Prostate gland (tissue), 2 donors: Measurements from ENCODE around the gene MRPL10. TPM values are rescaled to one million over a fixed set of nuclear protein-coding genes. Genes with fewer than 3 reads are reported as not detected.

ENCODE experiments used
- DNase-seq: peaks from one replicate; pipeline ENCODE4 v3.0.0-alpha.2; 2019; ENCODE audit warnings: low spot score
- H3K27ac ChIP-seq, 2 donors: fragments of 200-600 bp; sonication (generic); 2 replicates each; pipeline ENCODE4 v1.5.1; 2017 to 2019
- H3K27me3 ChIP-seq: fragments of 200-600 bp; sonication (generic); replicated peaks from 2 replicates; pipeline ENCODE4 v1.5.1; 2019; ENCODE audit not compliant: insufficient read depth
- H3K36me3 ChIP-seq, 2 donors: fragments of 200-600 bp; sonication (generic); 1 replicate in 1 of 2; 2 replicates in 1 of 2; pipeline versions ENCODE4 v1.5.1 to v1.8.1; 2017 to 2019
- H3K4me1 ChIP-seq: fragments of 200-600 bp; sonication (generic); replicated peaks from 2 replicates; pipeline ENCODE4 v1.5.1; 2019
- H3K4me3 ChIP-seq, 2 donors: fragments of 200-600 bp; sonication (generic); 2 replicates each; pipeline ENCODE4 v1.5.1; 2017 to 2019
- H3K9me3 ChIP-seq: fragments of 200-600 bp; sonication (generic); 2 replicates; pipeline ENCODE4 v1.5.1; 2017
- CTCF ChIP-seq, 4 experiments: fragments of 200-600 bp in 2 of 4; fragments of 450-650 bp in 2 of 4; sonication (generic) in 2 of 4; IDR thresholded peaks; 1 replicate in 3 of 4; 2 replicates in 1 of 4; pipeline ENCODE4 v1.5.1; 2016 to 2019; ENCODE audit warnings: antibody characterized with exemption in 4 of 4, mild to moderate bottlenecking in 2 of 4, moderate library complexity in 2 of 4
- POLR2A ChIP-seq: fragments of 450-650 bp; IDR thresholded peaks from one replicate; pipeline ENCODE4 v1.6.1; 2016; ENCODE audit warnings: antibody characterized with exemption, mild to moderate bottlenecking
- POLR2AphosphoS5 ChIP-seq: sonication (generic); formaldehyde crosslinking; IDR thresholded peaks from one replicate; pipeline ENCODE4 v1.6.1; 2017; ENCODE audit warnings: antibody characterized with exemption
- WGBS: methylation state at CpG from one replicate; pipeline ENCODE4 v1.1.5; 2018; 5-methylcytosine and 5-hydroxymethylcytosine counted together
- intact Hi-C: fragments of 100-400 bp; cut with DNase I; formaldehyde crosslinking; loops from one replicate; pipeline ENCODE4 v1.14.2; 2022
- total RNA-seq, 2 donors: library from RNA; depleted of rRNA; stranded (reverse); fragments of >200 nt; gene quantifications; one replicate each; pipeline ENCODE4 v1.1.0, GENCODE V29; 2016

Gene MRPL10
- total RNA-seq, 2 donors from 2014 or later = 46.6 to 47.0 TPM

GRCh38 chr17:47866941-47867340 is 35.6 kb upstream of the MRPL10 start:
- DNase-seq = no peak
- TF ChIP-seq POLR2AphosphoS5 (no peak), CTCF (IDR thresholded peaks at IDR 0.05) (no peak), POLR2A (no peak)
- Histone ChIP-seq H3K36me3 (no peaks in the 10 kb centered on the region), H3K27ac (no peak overlapping the region), H3K4me3 (no peak overlapping the region), H3K4me1 (no peaks in the 10 kb centered on the region), H3K27me3 (peaks cover 5% of the 10 kb centered on the region), H3K9me3 (no peaks in the 10 kb centered on the region)
- WGBS = 48% methylated on average over 14 of the region's 20 CpGs
- intact Hi-C loops = no loop called here

- intact Hi-C loops = no loop called here
- TF ChIP-seq POLR2AphosphoS5 (no peak), POLR2A (no peak), CTCF (IDR thresholded peaks at IDR 0.05) (no peak)
- H3K4me3 ChIP-seq = no peak overlapping the region
- no peak overlapping the region for H3K27ac ChIP-seq
- H3K4me1 ChIP-seq = no peaks in the 10 kb centered on the region
- H3K9me3 ChIP-seq = no peaks in the 10 kb centered on the region
- peaks cover 5% of the 10 kb centered on the region for H3K27me3 ChIP-seq
- DNase-seq = no peak
- 19% methylated on average over 7 of the region's 7 CpGs for WGBS
- no peaks in the 10 kb centered on the region for H3K36me3 ChIP-seq
These were observed 33.5 kb upstream of the MRPL10 start for GRCh38 chr17:47864791-47865216.

GRCh38 chr17:47862621-47863440 is 31.5 kb upstream of the MRPL10 start:
- peaks cover 5% of the 10 kb centered on the region for H3K27me3 ChIP-seq
- WGBS = 72% methylated on average over 7 of the region's 7 CpGs
- H3K9me3 ChIP-seq = no peaks in the 10 kb centered on the region
- TF ChIP-seq CTCF (IDR thresholded peaks at IDR 0.05) = no peak
- TF ChIP-seq POLR2AphosphoS5 = no peak
- TF ChIP-seq POLR2A = no peak
- no peak overlapping the region for H3K27ac ChIP-seq
- no peak for DNase-seq
- no peaks in the 10 kb centered on the region for H3K36me3 ChIP-seq
- no peaks in the 10 kb centered on the region for H3K4me1 ChIP-seq
- intact Hi-C loops = no loop called here
- no peak overlapping the region for H3K4me3 ChIP-seq

GRCh38 chr17:47860386-47860785 is 29.0 kb upstream of the MRPL10 start:
- Histone ChIP-seq H3K4me1 (no peaks in the 10 kb centered on the region), H3K36me3 (no peaks in the 10 kb centered on the region), H3K27me3 (no peaks in the 10 kb centered on the region), H3K27ac (no peak overlapping the region), H3K4me3 (no peak overlapping the region), H3K9me3 (no peaks in the 10 kb centered on the region)
- TF ChIP-seq CTCF (IDR thresholded peaks at IDR 0.05) = no peak
- no peak for TF ChIP-seq POLR2A
- TF ChIP-seq POLR2AphosphoS5 = no peak
- intact Hi-C loops = no loop called here
- WGBS = 88% methylated on average over 5 of the region's 5 CpGs
- no peak for DNase-seq
